ENCODE results near the gene SEMA6B. TPM values are rescaled to one million over a fixed set of nuclear protein-coding genes. Genes with fewer than 3 reads are reported as not detected.

Gene SEMA6B
- total and polyA plus RNA-seq, 10 of the 15 experiments (the other 5 are each of a cell fraction or from before 2014, with no cell fraction given) = 0.13 TPM; not detected in 9

GRCh38 chr19:4512070-4512469, 47.4 kb downstream of the SEMA6B start:
- WGBS (ENCODE audit: insufficient coverage, insufficient replicate concordance, low lambda C conversion rate, missing lambda C conversion rate) = 51% methylated on average over 17 of the region's 17 CpGs
- intact Hi-C loops (cut with micrococcal nuclease; ENCODE audit: unreplicated experiment) = no loop called here
- Histone ChIP-seq H3K4me1 (ENCODE audit: control insufficient read depth, insufficient read depth, low read length) (no peaks in the 10 kb centered on the region), H3K27me3 (replicated peaks in 1 of 2; ENCODE audit: control insufficient read depth in 2 of 2, insufficient read depth in 2 of 2, low read length in 1 of 2) (no peaks in the 10 kb centered on the region), H3K4me3 (no peak overlapping the region), H3K27ac (ENCODE audit: control insufficient read depth, insufficient read depth) (no peak overlapping the region), H3K4me2 (ENCODE audit: control insufficient read depth, insufficient read depth) (no peak overlapping the region), H3K9me3 (replicated peaks; ENCODE audit: control insufficient read depth, insufficient read depth, low read length) (no peaks in the 10 kb centered on the region), H3K9ac (ENCODE audit: control insufficient read depth, insufficient read depth, low read length) (no peak overlapping the region), H3K79me2 (ENCODE audit: control insufficient read depth, insufficient read depth, low read length) (no peaks in the 10 kb centered on the region), H4K20me1 (ENCODE audit: control insufficient read depth, insufficient read depth) (no peaks in the 10 kb centered on the region), H3K36me3 (ENCODE audit: control insufficient read depth in 2 of 2, insufficient read depth in 2 of 2, low read length in 1 of 2) (no peaks in the 10 kb centered on the region), H2AFZ (ENCODE audit: control insufficient read depth, low read depth, low read length) (no peak overlapping the region)
- ChIA-PET POLR2A (no interaction called here), RAD21 (ENCODE audit: unreplicated experiment) (no interaction called here), CTCF (no interaction called here), SMC1A (ENCODE audit: uncharacterized antibody, unreplicated experiment) (no interaction called here)
- ATAC-seq = no peak
- TF ChIP-seq RELA (IDR thresholded peaks at IDR 0.05; ENCODE audit: borderline replicate concordance, partially characterized antibody) (no peak), ZBED1 (IDR thresholded peaks at IDR 0.05; ENCODE audit: borderline replicate concordance) (no peak), SMAD5 (IDR thresholded peaks at IDR 0.05; ENCODE audit: low read depth) (no peak), ZNF217 (IDR thresholded peaks at IDR 0.05) (no peak), NKRF (conservative IDR thresholded peaks at IDR 0.05) (no peak), MEF2B (IDR thresholded peaks at IDR 0.05; ENCODE audit: partially characterized antibody, poor library complexity, severe bottlenecking) (no peak), TCF3 (IDR thresholded peaks at IDR 0.05; ENCODE audit: borderline replicate concordance, insufficient read depth, low read depth, low read length) (no peak), BACH1 (IDR thresholded peaks at IDR 0.05; ENCODE audit: borderline replicate concordance) (no peak), JUND (IDR thresholded peaks at IDR 0.05; ENCODE audit: low read depth, low read length) (no peak), TARDBP (IDR thresholded peaks at IDR 0.05; ENCODE audit: borderline replicate concordance) (no peak), HDGF (IDR thresholded peaks at IDR 0.05) (no peak), ZBTB11 (CRISPR knock-in tag; IDR thresholded peaks at IDR 0.05) (no peak), MYB (IDR thresholded peaks at IDR 0.05; ENCODE audit: borderline replicate concordance, low read depth, low read length) (no peak), BRCA1 (IDR thresholded peaks at IDR 0.05; ENCODE audit: low read depth, low read length) (no peak), PML (IDR thresholded peaks at IDR 0.05; ENCODE audit: low read length) (no peak), SP1 (IDR thresholded peaks at IDR 0.05; ENCODE audit: low read depth, low read length) (no peak), MTA3 (IDR thresholded peaks at IDR 0.05; ENCODE audit: borderline replicate concordance, low read length) (no peak), RELB (IDR thresholded peaks at IDR 0.05; ENCODE audit: low read depth) (no peak)
- TF ChIP-seq, protein P1, sequence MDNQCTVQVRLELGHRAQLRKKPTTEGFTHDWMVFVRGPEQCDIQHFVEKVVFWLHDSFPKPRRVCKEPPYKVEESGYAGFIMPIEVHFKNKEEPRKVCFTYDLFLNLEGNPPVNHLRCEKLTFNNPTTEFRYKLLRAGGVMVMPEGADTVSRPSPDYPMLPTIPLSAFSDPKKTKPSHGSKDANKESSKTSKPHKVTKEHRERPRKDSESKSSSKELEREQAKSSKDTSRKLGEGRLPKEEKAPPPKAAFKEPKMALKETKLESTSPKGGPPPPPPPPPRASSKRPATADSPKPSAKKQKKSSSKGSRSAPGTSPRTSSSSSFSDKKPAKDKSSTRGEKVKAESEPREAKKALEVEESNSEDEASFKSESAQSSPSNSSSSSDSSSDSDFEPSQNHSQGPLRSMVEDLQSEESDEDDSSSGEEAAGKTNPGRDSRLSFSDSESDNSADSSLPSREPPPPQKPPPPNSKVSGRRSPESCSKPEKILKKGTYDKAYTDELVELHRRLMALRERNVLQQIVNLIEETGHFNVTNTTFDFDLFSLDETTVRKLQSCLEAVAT (IDR thresholded peaks at IDR 0.05) = no peak
- FAIRE-seq = no peak
- DNase-seq (ENCODE audit: low read depth, low spot score) = no peak
- BruUV-seq (replicated peaks) = no TSS peak
- in situ Hi-C loops (cut with MboI) = no loop called here

Measured in GM12878 (cell line).